B cell (primary cell): ENCODE measurements around the gene S100A1. TPM values are rescaled to one million over a fixed set of nuclear protein-coding genes. Genes with fewer than 3 reads are reported as not detected.
A peak's percentile ranks its signal among the peaks of the same experiment; 100 is the strongest.

ENCODE experiments used
- ATAC-seq: fragments of 200-7000 bp; cut with Tn5 transposase; one replicate; pipeline ENCODE4 v1.10.0; 2021; ENCODE audit warnings: low read depth, mild to moderate bottlenecking, moderate number of reproducible peaks, moderate library complexity
- CTCF ChIA-PET: fragments of 350-600 bp; sonication (Branson Sonifier 250); formaldehyde crosslinking; loops from one replicate; lab custom pipeline; 2021; ENCODE audit warnings: antibody characterized with exemption, inconsistent platforms; lab: Charles Lee
- POLR2A ChIA-PET: fragments of 350-600 bp; sonication (Branson Sonifier 250); formaldehyde crosslinking; loops from one replicate; lab custom pipeline; 2021; ENCODE audit warnings: antibody characterized with exemption; lab: Charles Lee
- DNase-seq: peaks from one replicate; pipeline ENCODE4 v3.0.0; 2013
- H2AFZ ChIP-seq: 2 replicates; pipeline ENCODE4 v1.6.1; 2012; ENCODE audit warnings: mild to moderate bottlenecking, low read depth, low read length; ENCODE audit not compliant: insufficient read depth, poor library complexity, severe bottlenecking
- H3K27ac ChIP-seq, 2 donors: 1 replicate in 1 of 2; 2 replicates in 1 of 2; pipeline ENCODE4 v1.5.1; 2012 to 2013; ENCODE audit warnings: low read length in 2 of 2, mild to moderate bottlenecking in 2 of 2, moderate library complexity in 1 of 2
- H3K27me3 ChIP-seq, 4 experiments: fragments of 200-600 bp in 1 of 4; sonication (generic) in 1 of 4; replicated peaks in 1 of 4; 1 replicate in 2 of 4; 2 replicates in 2 of 4; pipeline versions ENCODE4 v1.6.1 to v1.7.0; 2013 to 2016; ENCODE audit warnings: low read length in 3 of 4, mild to moderate bottlenecking in 2 of 4, mixed read lengths in 1 of 4, moderate library complexity in 1 of 4; ENCODE audit not compliant: insufficient read depth in 4 of 4, control insufficient read depth in 3 of 4; ENCODE audit errors: control extremely low read depth in 1 of 4
- H3K36me3 ChIP-seq, 2 experiments: replicated peaks in 1 of 2; 1 replicate in 1 of 2; 2 replicates in 1 of 2; pipeline versions ENCODE4 v1.6.1 to v1.7.1; 2013; ENCODE audit warnings: low read length in 1 of 2; ENCODE audit not compliant: insufficient read depth in 2 of 2, control insufficient read depth in 1 of 2; ENCODE audit errors: control extremely low read depth in 1 of 2, extremely low read depth in 1 of 2
- H3K4me1 ChIP-seq, 2 donors: fragments of 200-600 bp in 1 of 2; sonication (generic) in 1 of 2; 1 replicate in 1 of 2; 2 replicates in 1 of 2; pipeline versions ENCODE4 v1.5.1 to v1.6.1; 2013 to 2017; ENCODE audit warnings: low read length in 2 of 2; ENCODE audit not compliant: control insufficient read depth in 2 of 2, insufficient read depth in 2 of 2
- H3K4me2 ChIP-seq: replicated peaks from 2 replicates; pipeline ENCODE3; 2012; ENCODE audit warnings: mild to moderate bottlenecking, low read depth, low read length; ENCODE audit not compliant: poor library complexity, severe bottlenecking
- H3K4me3 ChIP-seq, 5 experiments: fragments of 200-600 bp in 1 of 5; sonication (generic) in 1 of 5; 1 replicate in 3 of 5; 2 replicates in 2 of 5; pipeline versions ENCODE4 v1.5.1 to v1.7.0; 2011 to 2016; ENCODE audit warnings: low read length in 4 of 5, mild to moderate bottlenecking in 4 of 5, low read depth in 2 of 5, control low read depth in 1 of 5, moderate library complexity in 1 of 5; ENCODE audit not compliant: insufficient read depth in 1 of 5; ENCODE audit errors: control extremely low read depth in 1 of 5, extremely low read depth in 1 of 5
- H3K79me2 ChIP-seq: fragments of 200-600 bp; sonication (generic); one replicate; pipeline ENCODE4 v1.6.0; 2016; ENCODE audit warnings: low read length; ENCODE audit not compliant: control insufficient read depth, insufficient read depth
- H3K9ac ChIP-seq: fragments of 200-600 bp; sonication (generic); 2 replicates; pipeline ENCODE4 v1.6.1; 2017; ENCODE audit warnings: mild to moderate bottlenecking, low read length, moderate library complexity
- H3K9me3 ChIP-seq, 3 donors: one replicate each; pipeline versions ENCODE4 v1.6.1 to v1.7.1; 2013; ENCODE audit warnings: low read length in 2 of 3; ENCODE audit not compliant: control insufficient read depth in 2 of 3, insufficient read depth in 1 of 3; ENCODE audit errors: control extremely low read depth in 1 of 3
- H4K20me1 ChIP-seq: 2 replicates; pipeline ENCODE4 v1.6.0; 2012; ENCODE audit warnings: mild to moderate bottlenecking, low read length; ENCODE audit not compliant: insufficient read depth, control insufficient read depth, poor library complexity, severe bottlenecking
- H3K27ac Mint-ChIP-seq: one replicate; pipeline ENCODE4 v1.8.0; 2021; ENCODE audit warnings: mixed read lengths
- H3K27me3 Mint-ChIP-seq: one replicate; pipeline ENCODE4 v1.8.0; 2021; ENCODE audit warnings: mixed read lengths
- H3K4me1 Mint-ChIP-seq: one replicate; pipeline ENCODE4 v1.8.0; 2021; ENCODE audit warnings: mixed read lengths
- H3K4me3 Mint-ChIP-seq: one replicate; pipeline ENCODE4 v1.8.0; 2021; ENCODE audit warnings: mixed read lengths
- H3K9me3 Mint-ChIP-seq: one replicate; pipeline ENCODE4 v1.8.0; 2022; ENCODE audit warnings: mixed read lengths; ENCODE audit not compliant: insufficient read depth
- CTCF ChIP-seq: fragments of 200-600 bp; IDR thresholded peaks from one replicate; pipeline ENCODE4 v1.8.0; 2022; ENCODE audit warnings: antibody characterized with exemption, mild to moderate bottlenecking
- EZH2 ChIP-seq: IDR thresholded peaks from 2 replicates; pipeline ENCODE4 v1.6.1; 2012; ENCODE audit warnings: borderline replicate concordance, low read depth, mild to moderate bottlenecking, moderate library complexity, low read length; ENCODE audit not compliant: insufficient read depth, poor library complexity, severe bottlenecking
- WGBS: methylation state at CpG from one replicate; pipeline ENCODE4 v1.1.5; 2013; ENCODE audit warnings: missing lambda C conversion rate; ENCODE audit not compliant: insufficient coverage; 5-methylcytosine and 5-hydroxymethylcytosine counted together
- intact Hi-C: fragments of 100-400 bp; cut with micrococcal nuclease; formaldehyde crosslinking; loops from one replicate; pipeline ENCODE4 v1.10.0; 2022
- polyA plus RNA-seq: library from polyadenylated mRNA; depleted of rRNA; stranded (reverse); fragments of >200 nt; gene quantifications from 2 replicates; pipeline ENCODE4 v1.2.3, GENCODE V29; 2012
- total RNA-seq, 2 donors: library from RNA; stranded (reverse); fragments of 120-200 nt in 1 of 2; gene quantifications; 1 replicate in 1 of 2; 2 replicates in 1 of 2; pipeline versions ENCODE4 v1.2.3 to v1.2.4, GENCODE V29; 2013 to 2022

Gene S100A1
- total and polyA plus RNA-seq, 2 donors (not counting 1 experiment from before 2014, with no cell fraction given), result not detected

- H3K79me2 ChIP-seq, result peaks cover 40% of the 10 kb centered on the region
- TF ChIP-seq EZH2 (no peak), CTCF (no peak)
- peaks cover 42% of the 10 kb centered on the region for H3K4me1 Mint-ChIP-seq
- WGBS, result 70% methylated on average over 11 of the region's 18 CpGs
- ATAC-seq (no peak), DNase-seq (no peak)
- intact Hi-C loops, result loop anchor here (1.0 to 10.0 kb wide), 6 partner anchors 35 to 150 kb away; partner anchors contain the start of gene S100A6
- no peak overlapping the region for H2AFZ ChIP-seq
- H4K20me1 ChIP-seq, result peaks cover 17% of the 10 kb centered on the region
- peak overlapping the region; percentile 76 for H3K4me2 ChIP-seq
- no peaks in the 10 kb centered on the region for H3K27me3 Mint-ChIP-seq
- H3K27ac ChIP-seq, result peak overlapping the region; percentile 97 to 99
- H3K27ac Mint-ChIP-seq, result peak overlapping the region; percentile 100
- peak overlapping the region; percentile 97 for H3K4me3 Mint-ChIP-seq
- peaks cover 0 to 7% (median 0%) of the 10 kb centered on the region in 3 donors for H3K9me3 ChIP-seq
- H3K9ac ChIP-seq, result peak overlapping the region; percentile 99
- H3K9me3 Mint-ChIP-seq, result no peaks in the 10 kb centered on the region
- CTCF ChIA-PET, result interaction anchor here (0.9 to 3.3 kb wide), 5 partner anchors 29 to 639 kb away, joined by 3 to 32 read pairs (median 6); no protein-coding TSS in a partner anchor
- H3K4me3 ChIP-seq, result peak overlapping the region in 4 of 5 experiments; percentile 41 to 100 (median 94)
- H3K27me3 ChIP-seq, result no peaks in the 10 kb centered on the region
- POLR2A ChIA-PET, result interaction anchor here (0.8 to 2.7 kb wide), 23 partner anchors 10 to 587 kb away, joined by 3 to 17 read pairs (median 5); partner anchors contain the start of genes CREB3L4, ILF2, INTS3 and JTB
- peaks cover 9 to 30% of the 10 kb centered on the region in 2 donors for H3K4me1 ChIP-seq
- peaks cover 15 to 25% of the 10 kb centered on the region in 2 experiments for H3K36me3 ChIP-seq
These were observed 5.0 kb downstream of the S100A1 start for GRCh38 chr1:153633161-153633753.
